ENCODE data around the gene DOCK7.

GRCh38 chr1:62590255-62590969 is 97.8 kb downstream of the DOCK7 start:
- TF ChIP-seq CTCF (IDR thresholded peaks at IDR 0.05; ENCODE audit: insufficient read depth, low read length, poor library complexity, severe bottlenecking) (no peak), EZH2phosphoT487 (conservative IDR thresholded peaks at IDR 0.05; ENCODE audit: low read length) (no peak)

All from SU-DHL-6 (cell line).